ENCODE data around the gene PDGFC.

Gene PDGFC

GRCh38 chr4:156779042-156779441, 192.6 kb downstream of the PDGFC start:
- TF ChIP-seq CTCF (IDR thresholded peaks at IDR 0.05): no peak

- no peak for TF ChIP-seq CTCF (IDR thresholded peaks at IDR 0.05)
These were observed 193.0 kb downstream of the PDGFC start for GRCh38 chr4:156778606-156779005.

- TF ChIP-seq CTCF (IDR thresholded peaks at IDR 0.05): no peak
These were observed 193.5 kb downstream of the PDGFC start for GRCh38 chr4:156778093-156778492.

- TF ChIP-seq CTCF (IDR thresholded peaks at IDR 0.05): no peak
These were observed 195.8 kb downstream of the PDGFC start for GRCh38 chr4:156775813-156776212.

GRCh38 chr4:156774422-156774821, 197.2 kb downstream of the PDGFC start:
- TF ChIP-seq CTCF (IDR thresholded peaks at IDR 0.05): no peak

- no peak for TF ChIP-seq CTCF (IDR thresholded peaks at IDR 0.05)
These were observed 197.8 kb downstream of the PDGFC start for GRCh38 chr4:156773648-156774357.

- TF ChIP-seq CTCF (IDR thresholded peaks at IDR 0.05): no peak
These were observed 200.3 kb downstream of the PDGFC start for GRCh38 chr4:156771171-156771837.

Measured in LNCAP (cell line).